DND-41 (cell line): ENCODE measurements around the gene ADARB2.

ENCODE experiments used
- ATAC-seq: fragments of 200-7000 bp; cut with Tn5 transposase; 3 replicates; pipeline ENCODE4 v1.9.1; 2021; ENCODE audit warnings: low read depth; ENCODE audit not compliant: insufficient read depth
- DNase-seq: peaks from one replicate; pipeline ENCODE4 v3.0.0-alpha.2; 2020
- H2AFZ ChIP-seq: 2 replicates; pipeline ENCODE4 v1.6.0; 2012; ENCODE audit warnings: low read depth, low read length
- H3K27ac ChIP-seq: 2 replicates; pipeline ENCODE4 v1.5.1; 2012; ENCODE audit warnings: low read length, inconsistent platforms
- H3K27me3 ChIP-seq: fragments of 200-600 bp; sonication (generic); 2 replicates; pipeline ENCODE4 v1.6.0; 2012; ENCODE audit warnings: low read length, mild to moderate bottlenecking, inconsistent platforms; ENCODE audit not compliant: insufficient read depth, poor library complexity
- H3K36me3 ChIP-seq: 2 replicates; pipeline ENCODE4 v1.5.1; 2012; ENCODE audit warnings: low read length, inconsistent platforms; ENCODE audit not compliant: insufficient read depth
- H3K4me1 ChIP-seq: 2 replicates; pipeline ENCODE4 v1.5.1; 2012; ENCODE audit warnings: mild to moderate bottlenecking, low read length; ENCODE audit not compliant: insufficient read depth
- H3K4me2 ChIP-seq: 2 replicates; pipeline ENCODE4 v1.6.0; 2012; ENCODE audit warnings: mild to moderate bottlenecking, moderate library complexity, low read length, inconsistent platforms; ENCODE audit not compliant: insufficient read depth
- H3K4me3 ChIP-seq, 2 experiments: fragments of 200-600 bp in 1 of 2; shearing (Covaris generic) in 1 of 2; 2 replicates each; pipeline ENCODE4 v1.5.1; 2012 to 2016; ENCODE audit warnings: inconsistent platforms in 2 of 2, low read length in 2 of 2, mild to moderate bottlenecking in 2 of 2, low read depth in 1 of 2, moderate library complexity in 1 of 2
- H3K79me2 ChIP-seq: 2 replicates; pipeline ENCODE4 v1.6.0; 2012; ENCODE audit warnings: low read length, inconsistent platforms; ENCODE audit not compliant: insufficient read depth
- H3K9ac ChIP-seq: 2 replicates; pipeline ENCODE4 v1.6.0; 2012; ENCODE audit warnings: low read depth, mild to moderate bottlenecking, inconsistent platforms, low read length, moderate library complexity
- H3K9me3 ChIP-seq: 2 replicates; pipeline ENCODE4 v1.5.1; 2012; ENCODE audit warnings: low read length, moderate library complexity, mild to moderate bottlenecking, inconsistent platforms; ENCODE audit not compliant: insufficient read depth, severe bottlenecking
- H4K20me1 ChIP-seq: 2 replicates; pipeline ENCODE4 v1.6.0; 2012; ENCODE audit warnings: low read length; ENCODE audit not compliant: insufficient read depth
- CTCF ChIP-seq: IDR thresholded peaks from 2 replicates; pipeline ENCODE4 v1.5.1; 2012; ENCODE audit warnings: borderline replicate concordance, low read length, moderate library complexity, mild to moderate bottlenecking; ENCODE audit not compliant: poor library complexity, severe bottlenecking; ENCODE audit errors: extremely low read depth
- EZH2 ChIP-seq: IDR thresholded peaks from 3 replicates; pipeline ENCODE4 v1.6.1; 2012; ENCODE audit warnings: borderline replicate concordance, low read depth, mild to moderate bottlenecking, moderate library complexity, low read length, inconsistent platforms; ENCODE audit not compliant: severe bottlenecking

Gene ADARB2

GRCh38 chr10:1611936-1612550, 125.3 kb downstream of the ADARB2 start:
- DNase-seq (no peak), ATAC-seq (no peak)
- Histone ChIP-seq H3K27ac (no peak overlapping the region), H4K20me1 (no peaks in the 10 kb centered on the region), H3K9ac (no peak overlapping the region), H2AFZ (no peak overlapping the region), H3K79me2 (no peaks in the 10 kb centered on the region), H3K4me2 (no peak overlapping the region), H3K36me3 (no peaks in the 10 kb centered on the region), H3K9me3 (no peaks in the 10 kb centered on the region), H3K27me3 (peaks cover 8% of the 10 kb centered on the region), H3K4me3 (no peak overlapping the region), H3K4me1 (peaks cover 19% of the 10 kb centered on the region)
- no peak for TF ChIP-seq CTCF
- TF ChIP-seq EZH2 = no peak

GRCh38 chr10:1610986-1611770, 126.1 kb downstream of the ADARB2 start:
- no peak for TF ChIP-seq CTCF
- no peak for TF ChIP-seq EZH2

GRCh38 chr10:1609648-1609970, 127.7 kb downstream of the ADARB2 start:
- Histone ChIP-seq H3K27me3 (peaks cover 12% of the 10 kb centered on the region), H3K4me1 (peaks cover 19% of the 10 kb centered on the region), H3K4me2 (no peak overlapping the region), H3K9ac (no peak overlapping the region), H3K36me3 (no peaks in the 10 kb centered on the region), H4K20me1 (no peaks in the 10 kb centered on the region), H3K9me3 (no peaks in the 10 kb centered on the region), H3K79me2 (no peaks in the 10 kb centered on the region), H3K4me3 (no peak overlapping the region), H3K27ac (no peak overlapping the region), H2AFZ (no peak overlapping the region)
- no peak for ATAC-seq
- no peak for DNase-seq
- TF ChIP-seq EZH2 = no peak
- TF ChIP-seq CTCF = no peak

More at GRCh38 chr10:1610986-1611770, 126.1 kb downstream of the ADARB2 start:
- ATAC-seq (no peak), DNase-seq (no peak)
- Histone ChIP-seq H3K9ac (no peak overlapping the region), H2AFZ (no peak overlapping the region), H3K4me1 (peaks cover 19% of the 10 kb centered on the region), H3K27me3 (peaks cover 8% of the 10 kb centered on the region), H3K79me2 (no peaks in the 10 kb centered on the region), H3K9me3 (no peaks in the 10 kb centered on the region), H3K4me2 (no peak overlapping the region), H3K27ac (no peak overlapping the region), H3K4me3 (no peak overlapping the region), H4K20me1 (no peaks in the 10 kb centered on the region), H3K36me3 (no peaks in the 10 kb centered on the region)
